ENCODE measurements around the gene FBXL17. TPM values are rescaled to one million over a fixed set of nuclear protein-coding genes. Genes with fewer than 3 reads are reported as not detected.

The FBXL17 gene
- total and polyA plus RNA-seq, 2 of the 4 experiments (the other 2 are of a cell fraction), result 3.9 to 8.1 TPM

DNA sequence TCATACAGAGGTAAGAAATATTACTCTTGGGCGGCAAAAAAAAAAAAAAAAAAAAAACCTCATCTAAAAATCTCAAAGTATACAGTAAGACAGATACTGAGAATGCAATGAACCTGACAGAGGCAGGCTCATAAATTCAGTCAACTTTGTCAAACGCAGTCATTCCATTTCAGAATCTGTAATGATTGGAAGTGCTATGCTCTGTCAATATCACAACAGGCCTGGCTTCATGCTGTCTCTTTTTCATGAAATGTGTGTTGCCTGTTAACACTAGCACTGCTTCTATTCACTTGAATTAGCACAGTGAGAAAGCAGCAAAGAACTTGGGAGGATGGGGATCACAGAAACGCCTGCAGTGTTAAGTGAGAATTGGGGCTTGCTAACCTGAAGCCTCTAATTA lies 510.9 kb downstream of the FBXL17 start:
- ATAC-seq (ENCODE audit: low read depth), result no peak
- H4K91ac ChIP-seq (ENCODE audit: insufficient read depth, low read depth, low read length), result 0 out of 2 replicates have a peak overlapping the region, but pooled peaks have one; percentile 8
- in situ Hi-C loops (cut with MboI; ENCODE audit: low sequenced_read_pairs), result no loop called here

More for the DNA sequence above, 510.9 kb downstream of the FBXL17 start:
- Histone ChIP-seq H3K4me1 (ENCODE audit: control insufficient read depth, insufficient read depth, low read length) (peaks cover 12% of the 10 kb centered on the region), H3K9me3 (ENCODE audit: control insufficient read depth, insufficient read depth, low read length) (no peaks in the 10 kb centered on the region), H2BK20ac (ENCODE audit: low read depth, low read length) (peak overlapping the region; percentile 2; the same call in 1 of the 2 replicates), H3K27ac (ENCODE audit: insufficient read depth, low read length) (no peak overlapping the region), H2AK9ac (replicated peaks; ENCODE audit: low read depth, low read length, poor library complexity) (no peak overlapping the region), H2BK120ac (ENCODE audit: low read depth, low read length) (no peak overlapping the region), H3K23ac (ENCODE audit: low read depth, low read length) (no peak overlapping the region), H2AK5ac (ENCODE audit: low read depth, low read length) (no peak overlapping the region), H3K4ac (ENCODE audit: low read depth, low read length) (no peak overlapping the region), H2BK5ac (ENCODE audit: low read depth, low read length, poor library complexity, severe bottlenecking) (no peak overlapping the region), H4K20me1 (ENCODE audit: insufficient read depth, low read length) (no peaks in the 10 kb centered on the region), H3K27me3 (ENCODE audit: control insufficient read depth, insufficient read depth, low read length) (no peaks in the 10 kb centered on the region), H4K8ac (ENCODE audit: low read depth in 2 of 2, low read length in 2 of 2) (no peak overlapping the region), H3K79me1 (ENCODE audit: low read depth in 1 of 2, low read length in 2 of 2) (0 out of 4 replicates have a peak, but pooled peaks cover 0 to 3% of the 10 kb centered on the region in 2 experiments), H3K4me2 (ENCODE audit: low read depth, low read length) (no peak overlapping the region), H2BK15ac (ENCODE audit: low read depth, low read length) (no peak overlapping the region), H3K14ac (replicated peaks; ENCODE audit: low read depth, low read length) (no peak overlapping the region), H3K9ac (ENCODE audit: low read depth, low read length) (no peak overlapping the region), H3K36me3 (ENCODE audit: control insufficient read depth, insufficient read depth, low read length) (no peaks in the 10 kb centered on the region), H2AFZ (replicated peaks; ENCODE audit: low read length, poor library complexity) (no peak overlapping the region), H3K9me1 (ENCODE audit: insufficient read depth, low read length) (peaks cover 9% of the 10 kb centered on the region), H3K18ac (ENCODE audit: low read depth, low read length) (no peak overlapping the region; the same call in 1 of the 2 replicates), H3K4me3 (ENCODE audit: insufficient read depth, low read depth, low read length) (no peak overlapping the region), H3K56ac (ENCODE audit: extremely low read depth, insufficient read depth, low read length) (no peak overlapping the region), H4K5ac (ENCODE audit: low read depth, low read length) (no peak overlapping the region)
- dilution Hi-C loops (cut with HindIII; ENCODE audit: low sequenced_read_pairs, unreplicated experiment) (no loop called here), intact Hi-C loops (cut with micrococcal nuclease) (no loop called here)
- POLR2A ChIA-PET (ENCODE audit: unreplicated experiment), result no interaction called here
- CTCF ChIA-PET, result no interaction called here
- BruUV-seq (replicated peaks), result no TSS peak
- WGBS, 2 experiments (ENCODE audit: extremely low coverage in 2 of 2, insufficient read length in 1 of 2), result no CpG with 5 or more reads among the region's 3 CpGs
- TF ChIP-seq CHD1 (IDR thresholded peaks at IDR 0.05; ENCODE audit: low read depth, low read length), result no peak
- TF ChIP-seq ELK1 (IDR thresholded peaks at IDR 0.05; ENCODE audit: borderline replicate concordance, low read depth, low read length), result no peak
- TF ChIP-seq MXI1 (IDR thresholded peaks at IDR 0.05; ENCODE audit: borderline replicate concordance, low read depth, low read length), result no peak
- TF ChIP-seq NFE2L2 (IDR thresholded peaks at IDR 0.05; ENCODE audit: low read depth, low read length), result no peak
- TF ChIP-seq CTCF (conservative IDR thresholded peaks at IDR 0.05; ENCODE audit: low read depth, low read length), result no peak
- no peak for TF ChIP-seq SMC3 (IDR thresholded peaks at IDR 0.05; ENCODE audit: low read depth, low read length)
- no peak for TF ChIP-seq MAZ (IDR thresholded peaks at IDR 0.05; ENCODE audit: borderline replicate concordance, low read depth, low read length)
- no peak for TF ChIP-seq FOS (IDR thresholded peaks at IDR 0.05; ENCODE audit: low read depth, low read length)
- no peak for TF ChIP-seq RFX5 (IDR thresholded peaks at IDR 0.05; ENCODE audit: low read depth, low read length)
- TF ChIP-seq POLR2A (IDR thresholded peaks at IDR 0.05; ENCODE audit: low read depth, low read length), result no peak
- TF ChIP-seq RAD21 (IDR thresholded peaks at IDR 0.05; ENCODE audit: low read length), result no peak
- TF ChIP-seq, protein P1, sequence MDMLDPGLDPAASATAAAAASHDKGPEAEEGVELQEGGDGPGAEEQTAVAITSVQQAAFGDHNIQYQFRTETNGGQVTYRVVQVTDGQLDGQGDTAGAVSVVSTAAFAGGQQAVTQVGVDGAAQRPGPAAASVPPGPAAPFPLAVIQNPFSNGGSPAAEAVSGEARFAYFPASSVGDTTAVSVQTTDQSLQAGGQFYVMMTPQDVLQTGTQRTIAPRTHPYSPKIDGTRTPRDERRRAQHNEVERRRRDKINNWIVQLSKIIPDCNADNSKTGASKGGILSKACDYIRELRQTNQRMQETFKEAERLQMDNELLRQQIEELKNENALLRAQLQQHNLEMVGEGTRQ (IDR thresholded peaks at IDR 0.05; ENCODE audit: low read depth, low read length), result no peak
- TF ChIP-seq RCOR1 (IDR thresholded peaks at IDR 0.05; ENCODE audit: insufficient replicate concordance, low read length), result no peak
- no peak for TF ChIP-seq BHLHE40 (IDR thresholded peaks at IDR 0.05; ENCODE audit: low read depth, low read length)
- TF ChIP-seq MAFK (IDR thresholded peaks at IDR 0.05; ENCODE audit: low read depth, low read length), result no peak
- TF ChIP-seq CEBPB (IDR thresholded peaks at IDR 0.05; ENCODE audit: low read depth, low read length), result no peak
- DNase-seq, result no peak

Data from IMR-90 (cell line).